Measurements from ENCODE around the gene FYB2. TPM values are rescaled to one million over a fixed set of nuclear protein-coding genes. Genes with fewer than 3 reads are reported as not detected.
A peak's percentile ranks its signal among the peaks of the same experiment; 100 is the strongest.

Gene FYB2
- total RNA-seq, 1 donor from 2014 or later = not detected

DNA sequence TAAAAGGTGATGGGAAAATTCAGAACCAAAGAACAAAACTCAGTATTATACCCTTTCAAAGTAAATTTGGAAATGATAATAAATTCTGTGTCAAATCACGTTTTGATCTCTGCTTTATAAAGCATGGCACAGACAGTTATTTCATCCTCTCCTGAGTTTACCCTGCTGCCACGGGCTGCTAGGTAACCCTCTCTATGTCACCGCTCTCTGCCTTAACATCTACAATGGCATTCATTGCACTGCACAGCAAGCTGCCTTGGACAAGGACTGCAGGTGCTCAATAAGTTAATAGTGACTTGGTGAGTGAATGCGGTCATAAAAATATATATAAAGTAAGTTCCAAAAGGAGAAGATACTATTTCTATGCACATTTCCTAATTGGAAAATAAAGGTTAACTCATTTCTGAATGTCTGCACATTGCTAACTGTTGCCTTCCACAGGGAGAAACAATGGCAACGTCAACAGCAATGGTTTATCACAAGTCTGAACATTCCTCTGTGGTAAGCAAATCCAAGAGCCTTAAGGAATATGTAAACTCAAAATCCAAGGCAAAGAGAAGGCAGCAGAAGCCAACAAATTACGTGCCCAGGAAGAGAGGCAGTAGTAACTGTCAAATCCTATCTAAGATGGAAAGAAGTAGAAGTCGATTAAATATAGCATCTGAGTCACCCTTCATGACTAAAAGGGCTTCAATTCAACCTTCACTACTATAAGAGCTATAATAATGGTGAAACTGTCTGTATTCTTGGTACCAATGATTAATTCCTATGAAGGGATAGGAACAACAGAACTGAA lies 19.4 kb downstream of the FYB2 start:
- TF ChIP-seq, protein P1, sequence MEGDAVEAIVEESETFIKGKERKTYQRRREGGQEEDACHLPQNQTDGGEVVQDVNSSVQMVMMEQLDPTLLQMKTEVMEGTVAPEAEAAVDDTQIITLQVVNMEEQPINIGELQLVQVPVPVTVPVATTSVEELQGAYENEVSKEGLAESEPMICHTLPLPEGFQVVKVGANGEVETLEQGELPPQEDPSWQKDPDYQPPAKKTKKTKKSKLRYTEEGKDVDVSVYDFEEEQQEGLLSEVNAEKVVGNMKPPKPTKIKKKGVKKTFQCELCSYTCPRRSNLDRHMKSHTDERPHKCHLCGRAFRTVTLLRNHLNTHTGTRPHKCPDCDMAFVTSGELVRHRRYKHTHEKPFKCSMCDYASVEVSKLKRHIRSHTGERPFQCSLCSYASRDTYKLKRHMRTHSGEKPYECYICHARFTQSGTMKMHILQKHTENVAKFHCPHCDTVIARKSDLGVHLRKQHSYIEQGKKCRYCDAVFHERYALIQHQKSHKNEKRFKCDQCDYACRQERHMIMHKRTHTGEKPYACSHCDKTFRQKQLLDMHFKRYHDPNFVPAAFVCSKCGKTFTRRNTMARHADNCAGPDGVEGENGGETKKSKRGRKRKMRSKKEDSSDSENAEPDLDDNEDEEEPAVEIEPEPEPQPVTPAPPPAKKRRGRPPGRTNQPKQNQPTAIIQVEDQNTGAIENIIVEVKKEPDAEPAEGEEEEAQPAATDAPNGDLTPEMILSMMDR (conservative IDR thresholded peaks at IDR 0.05; ENCODE audit: low read depth, low read length) = no peak
- DNase-seq (ENCODE audit: low read depth) = no peak

DNA sequence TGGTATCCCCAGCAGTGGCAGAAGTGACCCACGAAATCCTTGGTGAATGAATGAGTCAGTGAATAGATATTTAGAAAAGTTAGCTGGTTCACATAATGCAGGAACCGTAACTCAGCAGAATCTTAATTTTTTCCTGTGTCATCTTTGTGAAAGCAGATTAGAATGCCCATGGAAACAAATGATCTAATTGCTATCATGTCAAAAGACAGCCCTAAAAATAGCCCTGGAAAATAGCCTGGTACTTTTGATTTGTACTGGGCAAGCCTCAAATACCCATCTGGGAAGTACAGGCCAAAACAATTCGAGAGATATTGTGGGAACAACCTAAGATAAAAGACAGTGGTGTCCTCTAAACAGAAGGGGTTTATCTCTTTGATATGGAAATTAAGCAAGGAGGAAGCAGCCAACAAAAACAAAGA lies 21.1 kb downstream of the FYB2 start:
- H3K4me3 ChIP-seq (ENCODE audit: low read depth, low read length) = no peak overlapping the region
- DNase-seq (ENCODE audit: low read depth) = no peak
- TF ChIP-seq, protein P1 (conservative IDR thresholded peaks at IDR 0.05; ENCODE audit: low read depth, low read length) = no peak

More for the DNA sequence above, 19.4 kb downstream of the FYB2 start:
- H3K4me3 ChIP-seq (ENCODE audit: low read depth, low read length) = no peak overlapping the region

DNA sequence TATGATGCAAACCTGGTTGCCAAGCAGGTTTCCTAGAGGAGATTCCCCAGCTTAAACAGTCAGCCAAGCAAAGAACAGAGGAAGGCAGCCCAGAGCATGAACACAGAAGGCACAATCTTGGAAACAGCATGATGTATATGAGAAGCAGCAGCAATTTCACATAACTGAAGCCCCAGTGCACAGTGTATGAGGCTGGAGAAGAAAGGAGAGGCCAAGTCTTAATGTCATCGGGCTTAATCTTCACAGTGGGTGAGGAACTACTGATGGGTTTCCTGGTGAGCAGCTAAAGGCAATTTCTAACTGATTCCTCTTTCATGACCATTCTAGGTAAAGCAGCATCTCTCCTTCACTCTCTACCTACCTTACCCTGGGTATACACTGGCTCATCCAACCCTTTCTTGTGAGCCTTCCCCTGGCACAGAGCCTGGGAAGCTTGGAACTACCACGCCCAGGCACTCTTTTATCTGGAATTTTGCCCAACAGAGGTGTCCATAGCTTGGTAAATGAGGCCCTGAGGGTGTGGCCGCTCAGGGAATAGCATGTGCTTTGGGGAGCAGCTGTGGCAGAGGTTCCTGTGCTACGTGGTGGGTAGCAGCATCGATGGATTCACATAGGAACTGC lies 22.0 kb downstream of the FYB2 start:
- TF ChIP-seq, protein P1 (conservative IDR thresholded peaks at IDR 0.05; ENCODE audit: low read depth, low read length) = no peak
- no peak overlapping the region for H3K4me3 ChIP-seq (ENCODE audit: low read depth, low read length)
- DNase-seq (ENCODE audit: low read depth) = no peak

DNA sequence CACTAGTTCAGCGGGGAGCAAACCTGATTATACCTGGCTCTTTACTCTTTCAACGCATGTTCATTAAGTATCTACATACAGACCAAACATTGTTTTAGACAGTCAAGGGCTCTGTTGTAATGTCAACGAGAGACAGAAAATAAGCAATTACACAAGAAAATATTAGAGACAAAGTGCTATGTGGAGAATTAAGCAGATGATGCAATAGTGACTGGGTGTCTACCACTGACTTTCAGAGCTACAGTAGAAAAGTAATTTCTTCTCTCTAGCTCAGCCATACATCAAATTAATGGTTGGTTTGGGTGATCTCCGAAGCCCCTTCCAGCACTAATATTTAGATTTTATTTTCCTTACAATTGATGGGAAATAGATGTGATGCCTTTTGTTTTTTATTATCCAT lies 23.3 kb downstream of the FYB2 start:
- TF ChIP-seq, protein P1 (conservative IDR thresholded peaks at IDR 0.05; ENCODE audit: low read depth, low read length) = no peak

DNA sequence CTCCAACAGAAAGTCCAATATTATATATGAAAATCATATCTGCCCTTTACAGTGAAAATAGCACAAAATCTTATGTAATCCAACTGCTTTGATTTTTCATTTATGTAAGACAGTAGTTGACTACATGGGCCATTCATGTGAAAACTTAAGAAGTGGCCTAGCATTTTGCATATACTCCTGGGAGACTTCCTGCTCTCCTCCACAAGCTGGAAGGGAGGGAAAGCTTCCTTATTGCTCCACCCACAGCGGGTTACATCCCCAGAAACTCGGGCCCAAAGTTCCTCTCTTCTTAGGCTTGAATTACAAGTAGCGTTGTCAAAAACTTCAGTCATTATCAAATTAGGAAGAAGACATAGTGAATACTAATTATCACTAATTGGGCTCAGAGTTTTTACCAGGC lies 29.2 kb downstream of the FYB2 start:
- H3K4me3 ChIP-seq (ENCODE audit: low read depth, low read length) = no peak overlapping the region
- TF ChIP-seq, protein P1 (conservative IDR thresholded peaks at IDR 0.05; ENCODE audit: low read depth, low read length) = no peak
- DNase-seq (ENCODE audit: low read depth) = no peak

More for the DNA sequence above, 23.3 kb downstream of the FYB2 start:
- DNase-seq (ENCODE audit: low read depth) = no peak
- H3K4me3 ChIP-seq (ENCODE audit: low read depth, low read length) = no peak overlapping the region

DNA sequence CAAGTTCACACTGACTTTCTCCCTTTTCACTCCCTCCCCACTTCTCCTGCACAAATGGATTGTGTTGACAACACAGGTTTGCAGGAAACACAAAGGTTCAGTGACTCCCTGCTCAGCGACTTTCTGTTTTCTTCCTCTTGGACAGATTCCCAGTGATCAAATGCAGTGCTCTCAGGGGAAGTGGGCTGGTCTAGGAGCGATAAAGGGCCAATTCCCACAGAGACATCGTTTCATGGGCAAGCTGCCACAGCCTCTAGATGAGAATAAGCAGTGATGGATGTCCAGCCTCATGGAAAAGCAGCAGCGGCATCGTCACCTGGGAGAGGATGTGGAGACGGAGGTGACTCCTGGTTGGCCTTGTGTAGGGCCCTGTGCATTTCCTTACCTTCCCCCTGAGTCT lies 30.6 kb downstream of the FYB2 start:
- TF ChIP-seq, protein P1 (conservative IDR thresholded peaks at IDR 0.05; ENCODE audit: low read depth, low read length) = no peak
- peak; percentile 33 for DNase-seq (ENCODE audit: low read depth)
- no peak overlapping the region for H3K4me3 ChIP-seq (ENCODE audit: low read depth, low read length)

Measured in epithelial cell of proximal tubule (primary cell).